Activated B cell treated with CpG ODN at 0.5 μM for 24 hours (primary cell): ENCODE results near the gene OR2A12. TPM values are rescaled to one million over a fixed set of nuclear protein-coding genes. Genes with fewer than 3 reads are reported as not detected.

ENCODE experiments used
- ATAC-seq: fragments of 200-7000 bp; cut with Tn5 transposase; one replicate; pipeline ENCODE4 v1.10.0; 2021; ENCODE audit warnings: low read depth, mild to moderate bottlenecking, moderate library complexity
- CTCF ChIA-PET: fragments of 350-600 bp; sonication (Branson Sonifier 250); formaldehyde crosslinking; loops from one replicate; lab custom pipeline; 2021; ENCODE audit warnings: antibody characterized with exemption; lab: Charles Lee
- POLR2A ChIA-PET: fragments of 350-600 bp; sonication (Branson Sonifier 250); formaldehyde crosslinking; loops from one replicate; lab custom pipeline; 2021; ENCODE audit warnings: antibody characterized with exemption; lab: Charles Lee
- DNase-seq: peaks from one replicate; pipeline ENCODE4 v3.0.0; 2022
- H3K27ac Mint-ChIP-seq: one replicate; pipeline ENCODE4 v1.8.0; 2020; ENCODE audit warnings: mixed read lengths
- H3K27me3 Mint-ChIP-seq: one replicate; pipeline ENCODE4 v1.8.0; 2021; ENCODE audit warnings: mixed read lengths
- H3K36me3 Mint-ChIP-seq: one replicate; pipeline ENCODE4 v1.8.0; 2021; ENCODE audit warnings: low read depth, mixed read lengths
- H3K4me1 Mint-ChIP-seq: one replicate; pipeline ENCODE4 v1.8.0; 2021; ENCODE audit warnings: mixed read lengths
- H3K4me3 Mint-ChIP-seq: one replicate; pipeline ENCODE4 v1.8.0; 2020; ENCODE audit warnings: mild to moderate bottlenecking, mixed read lengths
- H3K9me3 Mint-ChIP-seq: one replicate; pipeline ENCODE4 v1.8.0; 2020; ENCODE audit warnings: mixed read lengths
- intact Hi-C: fragments of 100-400 bp; cut with micrococcal nuclease; formaldehyde crosslinking; loops from one replicate; pipeline ENCODE4 v1.15.1; 2024
- total RNA-seq: library from RNA; stranded (reverse); gene quantifications from 2 replicates; pipeline ENCODE4 v1.2.3, GENCODE V29; 2022
- TF ChIP-seq, protein P1 (sequence below): fragments of 200-600 bp; IDR thresholded peaks from one replicate; pipeline ENCODE4 v1.8.0; 2022; ENCODE audit warnings: antibody characterized with exemption, mild to moderate bottlenecking

Gene OR2A12
- total RNA-seq, 1 donor from 2014 or later, result not detected

DNA sequence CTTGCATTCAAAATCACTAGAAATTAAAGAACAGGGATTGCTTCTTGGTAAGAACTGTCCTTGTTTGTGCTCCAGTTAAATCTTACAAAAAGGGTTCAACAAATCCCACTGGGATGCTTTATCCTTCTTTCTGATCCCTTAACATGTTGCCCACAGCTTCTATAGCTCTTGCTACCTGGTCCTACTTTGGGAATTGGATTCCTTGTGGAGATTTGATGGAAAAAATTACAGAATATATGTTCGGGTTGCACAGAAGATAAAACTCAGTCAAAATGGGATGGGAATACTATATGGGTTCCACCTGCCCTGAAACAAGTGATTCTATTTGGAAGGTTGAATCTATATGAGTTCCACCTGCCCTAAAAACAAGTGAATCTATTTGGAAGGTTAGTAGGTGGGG is 16.6 kb upstream of the OR2A12 start, which contains the start of gene OR2A25:
Gene OR2A25 (plus strand): TSS at position 301 of the 400 bp plus-strand sequence. CDS start 4,409 bp downstream, outside the sequence.
- ATAC-seq, result no peak
- H3K9me3 Mint-ChIP-seq, result peaks cover 5% of the 10 kb centered on the region
- no peak within 1 kb of the TSS for H3K4me3 Mint-ChIP-seq
- TF ChIP-seq, protein P1, sequence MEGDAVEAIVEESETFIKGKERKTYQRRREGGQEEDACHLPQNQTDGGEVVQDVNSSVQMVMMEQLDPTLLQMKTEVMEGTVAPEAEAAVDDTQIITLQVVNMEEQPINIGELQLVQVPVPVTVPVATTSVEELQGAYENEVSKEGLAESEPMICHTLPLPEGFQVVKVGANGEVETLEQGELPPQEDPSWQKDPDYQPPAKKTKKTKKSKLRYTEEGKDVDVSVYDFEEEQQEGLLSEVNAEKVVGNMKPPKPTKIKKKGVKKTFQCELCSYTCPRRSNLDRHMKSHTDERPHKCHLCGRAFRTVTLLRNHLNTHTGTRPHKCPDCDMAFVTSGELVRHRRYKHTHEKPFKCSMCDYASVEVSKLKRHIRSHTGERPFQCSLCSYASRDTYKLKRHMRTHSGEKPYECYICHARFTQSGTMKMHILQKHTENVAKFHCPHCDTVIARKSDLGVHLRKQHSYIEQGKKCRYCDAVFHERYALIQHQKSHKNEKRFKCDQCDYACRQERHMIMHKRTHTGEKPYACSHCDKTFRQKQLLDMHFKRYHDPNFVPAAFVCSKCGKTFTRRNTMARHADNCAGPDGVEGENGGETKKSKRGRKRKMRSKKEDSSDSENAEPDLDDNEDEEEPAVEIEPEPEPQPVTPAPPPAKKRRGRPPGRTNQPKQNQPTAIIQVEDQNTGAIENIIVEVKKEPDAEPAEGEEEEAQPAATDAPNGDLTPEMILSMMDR, result no peak
- H3K4me1 Mint-ChIP-seq, result no peaks in the 10 kb centered on the region
- CTCF ChIA-PET, result no interaction called here
- no peak within 1 kb of the TSS for H3K27ac Mint-ChIP-seq
- peaks cover 8% of the 10 kb centered on the region for H3K27me3 Mint-ChIP-seq
- POLR2A ChIA-PET, result no interaction called here
- DNase-seq, result no peak
- H3K36me3 Mint-ChIP-seq, result no peaks in the 10 kb centered on the region
- intact Hi-C loops, result no loop called here

DNA sequence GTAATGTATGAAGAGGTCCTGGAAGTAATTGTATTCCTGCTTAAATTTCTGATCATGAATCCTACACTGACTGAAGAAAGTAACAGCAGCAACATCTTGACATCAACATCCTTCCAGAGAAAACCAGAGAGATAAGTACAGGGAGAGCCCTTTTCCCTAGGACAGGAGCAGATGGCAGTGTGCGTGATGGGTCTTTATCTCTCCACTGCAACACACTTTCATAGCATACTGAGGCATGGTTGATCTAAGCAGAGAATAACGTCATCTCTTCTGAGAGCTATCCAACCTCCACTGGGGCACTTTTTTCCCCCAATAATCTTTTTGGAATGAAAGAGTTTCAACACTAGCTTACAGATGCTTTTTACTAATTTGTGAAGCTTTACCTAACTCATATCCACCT is 16.1 kb upstream of the OR2A12 start:
- no peaks in the 10 kb centered on the region for H3K4me1 Mint-ChIP-seq
- H3K36me3 Mint-ChIP-seq, result no peaks in the 10 kb centered on the region

DNA sequence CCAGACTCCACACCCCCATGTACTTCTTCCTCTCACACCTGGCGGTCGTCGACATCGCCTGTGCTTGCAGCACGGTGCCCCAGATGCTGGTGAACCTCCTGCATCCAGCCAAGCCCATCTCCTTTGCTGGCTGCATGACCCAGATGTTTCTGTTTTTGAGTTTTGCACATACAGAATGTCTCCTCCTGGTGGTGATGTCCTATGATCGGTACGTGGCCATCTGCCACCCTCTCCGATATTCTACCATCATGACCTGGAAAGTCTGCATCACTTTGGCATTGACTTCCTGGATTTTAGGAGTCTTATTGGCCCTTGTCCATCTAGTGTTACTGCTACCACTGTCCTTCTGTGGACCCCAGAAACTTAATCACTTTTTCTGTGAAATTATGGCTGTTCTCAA is 11.7 kb upstream of the OR2A12 start:
- TF ChIP-seq, protein P1, result no peak
- no peak overlapping the region for H3K27ac Mint-ChIP-seq
- DNase-seq (no peak), ATAC-seq (no peak)
- no peaks in the 10 kb centered on the region for H3K9me3 Mint-ChIP-seq
- H3K4me3 Mint-ChIP-seq, result no peak overlapping the region
- no peaks in the 10 kb centered on the region for H3K4me1 Mint-ChIP-seq
- H3K27me3 Mint-ChIP-seq, result peaks cover 8% of the 10 kb centered on the region
- ChIA-PET POLR2A (no interaction called here), CTCF (no interaction called here)
- H3K36me3 Mint-ChIP-seq, result no peaks in the 10 kb centered on the region
- intact Hi-C loops, result no loop called here

More for the DNA sequence above, 16.1 kb upstream of the OR2A12 start:
- H3K27ac Mint-ChIP-seq, result no peak overlapping the region
- H3K9me3 Mint-ChIP-seq, result peaks cover 5% of the 10 kb centered on the region
- peaks cover 8% of the 10 kb centered on the region for H3K27me3 Mint-ChIP-seq
- DNase-seq (no peak), ATAC-seq (no peak)
- ChIA-PET POLR2A (no interaction called here), CTCF (no interaction called here)
- no peak overlapping the region for H3K4me3 Mint-ChIP-seq
- TF ChIP-seq, protein P1, result no peak
- intact Hi-C loops, result no loop called here

DNA sequence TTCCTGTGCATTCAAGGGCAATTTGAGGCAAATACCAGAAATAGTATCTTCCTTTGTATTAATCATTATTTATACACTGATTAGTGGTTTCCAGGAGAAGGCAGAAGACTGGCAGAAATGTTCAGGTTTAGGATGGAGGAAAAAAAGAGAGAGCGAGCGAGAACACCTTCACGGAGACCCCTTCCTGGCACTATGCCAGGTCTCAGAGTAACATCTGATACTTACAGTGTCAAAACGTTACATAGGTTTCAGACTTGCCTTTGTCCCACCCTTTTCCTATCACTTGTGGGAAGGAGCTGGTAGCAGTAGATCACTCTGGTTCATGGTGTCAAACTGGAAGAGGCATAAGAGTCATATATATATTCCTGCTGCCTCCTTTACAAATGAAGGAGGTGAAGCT is 652 bp downstream of the OR2A12 start:
- H3K27me3 Mint-ChIP-seq, result peaks cover 2% of the 10 kb centered on the region
- ATAC-seq, result no peak
- intact Hi-C loops, result no loop called here

DNA sequence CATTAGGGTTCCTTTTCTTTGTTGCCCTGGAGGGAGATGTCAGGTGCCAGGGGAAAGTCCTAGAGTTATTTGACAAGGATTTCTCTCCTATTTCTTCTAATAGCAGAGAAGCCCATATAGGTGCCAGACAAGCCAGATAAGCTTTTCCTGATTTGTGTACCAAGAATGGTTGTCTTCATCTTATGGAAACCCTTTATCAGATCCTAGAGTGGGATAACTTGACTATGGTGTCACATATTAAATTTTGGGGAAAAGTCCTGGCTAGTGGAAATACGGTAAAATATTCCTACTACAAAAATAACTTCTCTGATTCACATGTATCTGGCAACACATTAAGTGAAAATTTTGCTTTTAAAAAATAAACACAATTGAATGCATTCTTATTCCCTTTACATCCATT is 1.2 kb downstream of the OR2A12 start:
- H3K4me3 Mint-ChIP-seq, result no peak overlapping the region
- ChIA-PET CTCF (no interaction called here), POLR2A (no interaction called here)
- TF ChIP-seq, protein P1, result no peak
- no peak for DNase-seq
- H3K4me1 Mint-ChIP-seq, result no peaks in the 10 kb centered on the region
- H3K27me3 Mint-ChIP-seq, result peaks cover 2% of the 10 kb centered on the region
- no peak for ATAC-seq
- no peak overlapping the region for H3K27ac Mint-ChIP-seq
- H3K9me3 Mint-ChIP-seq, result peaks cover 4% of the 10 kb centered on the region
- no peaks in the 10 kb centered on the region for H3K36me3 Mint-ChIP-seq
- intact Hi-C loops, result no loop called here

More for the DNA sequence above, 652 bp downstream of the OR2A12 start:
- ChIA-PET CTCF (no interaction called here), POLR2A (no interaction called here)
- Mint-ChIP-seq H3K27ac (no peak overlapping the region), H3K4me3 (no peak overlapping the region), H3K4me1 (no peaks in the 10 kb centered on the region), H3K36me3 (no peaks in the 10 kb centered on the region), H3K9me3 (peaks cover 4% of the 10 kb centered on the region)
- TF ChIP-seq, protein P1, result no peak
- no peak for DNase-seq
